ENCODE results near the gene TRIOBP. TPM values are rescaled to one million over a fixed set of nuclear protein-coding genes. Genes with fewer than 3 reads are reported as not detected.

TRIOBP gene
- total and polyA plus RNA-seq, 2 of the 13 experiments (the other 11 are each of a cell fraction or from before 2014, with no cell fraction given): 6.1 to 15.4 TPM

- TF ChIP-seq ZBTB4 (CRISPR knock-in tag; IDR thresholded peaks at IDR 0.05; ENCODE audit: borderline replicate concordance): peak; percentile 66; the same call in 1 of the 2 replicates
- 0 out of 2 replicates have a peak, but pooled peaks have one; percentile 23 for TF ChIP-seq SP2 (CRISPR knock-in tag; IDR thresholded peaks at IDR 0.05)
- peak; percentile 45 for TF ChIP-seq FOSL2 (CRISPR knock-in tag; IDR thresholded peaks at IDR 0.05)
- peak; percentile 42; the same call in 1 of the 2 replicates for TF ChIP-seq ZNF350 (CRISPR knock-in tag; IDR thresholded peaks at IDR 0.05; ENCODE audit: borderline replicate concordance, low read depth)
- TF ChIP-seq ZFP1 (CRISPR knock-in tag; IDR thresholded peaks at IDR 0.05): 0 out of 2 replicates have a peak, but pooled peaks have one; percentile 27
- 0 out of 2 replicates have a peak, but pooled peaks have one; percentile 57 for TF ChIP-seq TARDBP (CRISPR knock-in tag; IDR thresholded peaks at IDR 0.05)
- peak; percentile 67; the same call in 1 of the 2 replicates for TF ChIP-seq ZNF670 (CRISPR knock-in tag; IDR thresholded peaks at IDR 0.05; ENCODE audit: borderline replicate concordance)
- TF ChIP-seq HNF4G (IDR thresholded peaks at IDR 0.05; ENCODE audit: borderline replicate concordance, low read depth, low read length): peak; percentile 78
- TF ChIP-seq HNF4G (CRISPR knock-in tag; IDR thresholded peaks at IDR 0.05; ENCODE audit: borderline replicate concordance, low read depth): no peak
- TF ChIP-seq ZFP36L1 (CRISPR knock-in tag; IDR thresholded peaks at IDR 0.05): 0 out of 2 replicates have a peak, but pooled peaks have one; percentile 56
- peak; percentile 74 for TF ChIP-seq PATZ1 (CRISPR knock-in tag; IDR thresholded peaks at IDR 0.05)
- 0 out of 2 replicates have a peak, but pooled peaks have one; percentile 15 for TF ChIP-seq RBFOX2 (IDR thresholded peaks at IDR 0.05; ENCODE audit: low read depth, low read length)
- TF ChIP-seq RFX5 (IDR thresholded peaks at IDR 0.05; ENCODE audit: low read depth, low read length): no peak
- peak; percentile 41; the same call in 1 of the 2 replicates for TF ChIP-seq ZNF609 (CRISPR knock-in tag; IDR thresholded peaks at IDR 0.05; ENCODE audit: borderline replicate concordance)
- TF ChIP-seq YY1 (IDR thresholded peaks at IDR 0.05; ENCODE audit: insufficient read depth, insufficient replicate concordance, low read depth, low read length): no peak
- TF ChIP-seq ZMYM2 (CRISPR knock-in tag; IDR thresholded peaks at IDR 0.05): no peak
- peak; percentile 31; the same call in 1 of the 2 replicates for TF ChIP-seq SP4 (CRISPR knock-in tag; IDR thresholded peaks at IDR 0.05)
- 0 out of 2 replicates have a peak, but pooled peaks have one; percentile 43 for TF ChIP-seq MXD4 (CRISPR knock-in tag; IDR thresholded peaks at IDR 0.05)
- peak; percentile 30; the same call in 1 of the 2 replicates for TF ChIP-seq BCL6 (CRISPR knock-in tag; IDR thresholded peaks at IDR 0.05)
Observed at GRCh38 chr22:37661160-37661924, 35.5 kb upstream of the TRIOBP start (continued).
